H1 (cell line): ENCODE measurements around the gene AP1S1. TPM values are rescaled to one million over a fixed set of nuclear protein-coding genes. Genes with fewer than 3 reads are reported as not detected.

Experiments used
- E2F6 ChIP-seq: IDR thresholded peaks from 2 replicates; pipeline ENCODE4 v1.6.1; 2012; ENCODE audit warnings: inconsistent platforms
- GABPA ChIP-seq: IDR thresholded peaks from 2 replicates; pipeline ENCODE4 v1.6.1; 2011; ENCODE audit warnings: mild to moderate bottlenecking, low read length, moderate library complexity, borderline replicate concordance; ENCODE audit not compliant: insufficient read depth
- polyA plus RNA-seq, 7 experiments: library from polyadenylated mRNA; depleted of rRNA in 3 of 7; stranded (reverse) in 5 of 7; unstranded in 2 of 7; fragments of >200 nt in 5 of 7; fragments of 200-250 nt in 2 of 7; gene quantifications; 1 replicate in 5 of 7; 2 replicates in 1 of 7; 4 replicates in 1 of 7; pipeline versions ENCODE4 v1.2.1 to v1.2.3, GENCODE V29; 2011 to 2013; ENCODE audit warnings: missing spikeins in 2 of 7, mixed read lengths in 2 of 7
- total RNA-seq: library from RNA; stranded (reverse); fragmentation: NEBNext Ultra II Directional; extraction: Animal tissue kit (Norgen Biotek cat#: 25700); gene quantifications from 2 replicates; pipeline ENCODE4 v1.2.1, GENCODE V29; 2021

AP1S1 gene
- total and polyA plus RNA-seq, 2 of the 8 experiments (the other 6 are each of a cell fraction or from before 2014, with no cell fraction given) = 56.1 to 59.3 TPM

- TF ChIP-seq E2F6 = no peak
- TF ChIP-seq GABPA = no peak
Observed at GRCh38 chr7:101205901-101206664, 51.8 kb downstream of the AP1S1 start (continued).
